Thoracic aorta (tissue), 2 donors: ENCODE measurements around the gene SPAG5. TPM values are rescaled to one million over a fixed set of nuclear protein-coding genes. Genes with fewer than 3 reads are reported as not detected.

Source experiments
- ATAC-seq: fragments of 150-250 bp; one replicate; pipeline ENCODE4 v1.8.0; 2017; ENCODE audit warnings: low read depth; ENCODE audit not compliant: insufficient number of reproducible peaks, low FRiP score
- DNase-seq: peaks from one replicate; pipeline ENCODE4 v3.0.0-alpha.2; 2020; ENCODE audit warnings: low spot score
- H3K27ac ChIP-seq, 2 donors: fragments of 200-600 bp; sonication (generic); 1 replicate in 1 of 2; 2 replicates in 1 of 2; pipeline ENCODE4 v1.5.1; 2016; ENCODE audit warnings: mild to moderate bottlenecking in 2 of 2, moderate library complexity in 2 of 2
- H3K27me3 ChIP-seq: fragments of 200-600 bp; sonication (generic); replicated peaks from 2 replicates; pipeline ENCODE4 v1.6.0; 2016; ENCODE audit warnings: mild to moderate bottlenecking; ENCODE audit not compliant: insufficient read depth
- H3K36me3 ChIP-seq: fragments of 200-600 bp; sonication (generic); one replicate; pipeline ENCODE4 v1.5.1; 2016
- H3K4me1 ChIP-seq, 2 donors: fragments of 200-600 bp; sonication (generic); 1 replicate in 1 of 2; 2 replicates in 1 of 2; pipeline versions ENCODE4 v1.5.1 to v1.6.0; 2016; ENCODE audit warnings: low read depth in 2 of 2, mild to moderate bottlenecking in 1 of 2; ENCODE audit not compliant: control insufficient read depth in 1 of 2
- H3K4me3 ChIP-seq: fragments of 200-600 bp; sonication (generic); 2 replicates; pipeline ENCODE4 v1.5.1; 2016; ENCODE audit warnings: mild to moderate bottlenecking
- H3K9me3 ChIP-seq: fragments of 200-600 bp; sonication (generic); 2 replicates; pipeline ENCODE4 v1.5.1; 2016
- CTCF ChIP-seq: fragments of 200-600 bp; sonication (generic); IDR thresholded peaks from one replicate; pipeline ENCODE4 v1.5.1; 2019; ENCODE audit warnings: antibody characterized with exemption
- total RNA-seq, 2 donors: library from RNA; depleted of rRNA; stranded (reverse); fragments of >200 nt; gene quantifications; one replicate each; pipeline versions ENCODE4 v1.1.0 to v1.2.3, GENCODE V29; 2016

The SPAG5 gene
- total RNA-seq, 2 donors from 2014 or later: 1.6 to 5.9 TPM

GRCh38 chr17:28551421-28552175 lies 47.2 kb downstream of the SPAG5 start:
- no peak for ATAC-seq
- TF ChIP-seq CTCF: no peak
- DNase-seq: no peak
- Histone ChIP-seq H3K27ac (peak overlapping the region in 1 of 2 donors; percentile 59), H3K36me3 (peaks cover 28% of the 10 kb centered on the region), H3K27me3 (no peaks in the 10 kb centered on the region), H3K4me1 (peaks cover 14 to 30% of the 10 kb centered on the region in 2 donors), H3K9me3 (no peaks in the 10 kb centered on the region), H3K4me3 (peak overlapping the region; percentile 92)

DNA sequence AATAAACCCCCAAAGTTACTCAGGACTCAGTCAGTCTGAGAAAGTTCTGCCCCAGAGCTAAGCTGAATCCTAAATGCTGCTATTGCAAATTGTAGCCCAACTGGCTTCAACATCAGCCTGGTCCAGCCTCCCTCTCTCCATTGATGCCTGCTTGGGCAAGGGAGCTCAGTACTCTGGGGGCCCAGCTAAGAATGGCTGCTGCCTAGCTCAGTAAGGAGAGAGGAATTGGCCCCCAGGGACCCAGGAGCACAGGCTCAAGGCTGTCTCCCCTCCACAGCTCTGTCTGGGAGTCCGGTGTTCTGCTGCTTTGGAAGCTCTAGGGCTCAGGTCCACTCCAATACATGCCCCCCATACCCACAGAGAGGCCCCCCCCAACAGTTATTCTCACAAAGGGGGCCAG lies 48.0 kb downstream of the SPAG5 start:
- peaks cover 20% of the 10 kb centered on the region for H3K36me3 ChIP-seq
- H3K9me3 ChIP-seq: no peaks in the 10 kb centered on the region
- H3K4me1 ChIP-seq: peaks cover 14 to 30% of the 10 kb centered on the region in 2 donors
- no peaks in the 10 kb centered on the region for H3K27me3 ChIP-seq
- ATAC-seq (no peak), DNase-seq (no peak)
- H3K4me3 ChIP-seq: no peak overlapping the region
- H3K27ac ChIP-seq: no peak overlapping the region
- no peak for TF ChIP-seq CTCF

DNA sequence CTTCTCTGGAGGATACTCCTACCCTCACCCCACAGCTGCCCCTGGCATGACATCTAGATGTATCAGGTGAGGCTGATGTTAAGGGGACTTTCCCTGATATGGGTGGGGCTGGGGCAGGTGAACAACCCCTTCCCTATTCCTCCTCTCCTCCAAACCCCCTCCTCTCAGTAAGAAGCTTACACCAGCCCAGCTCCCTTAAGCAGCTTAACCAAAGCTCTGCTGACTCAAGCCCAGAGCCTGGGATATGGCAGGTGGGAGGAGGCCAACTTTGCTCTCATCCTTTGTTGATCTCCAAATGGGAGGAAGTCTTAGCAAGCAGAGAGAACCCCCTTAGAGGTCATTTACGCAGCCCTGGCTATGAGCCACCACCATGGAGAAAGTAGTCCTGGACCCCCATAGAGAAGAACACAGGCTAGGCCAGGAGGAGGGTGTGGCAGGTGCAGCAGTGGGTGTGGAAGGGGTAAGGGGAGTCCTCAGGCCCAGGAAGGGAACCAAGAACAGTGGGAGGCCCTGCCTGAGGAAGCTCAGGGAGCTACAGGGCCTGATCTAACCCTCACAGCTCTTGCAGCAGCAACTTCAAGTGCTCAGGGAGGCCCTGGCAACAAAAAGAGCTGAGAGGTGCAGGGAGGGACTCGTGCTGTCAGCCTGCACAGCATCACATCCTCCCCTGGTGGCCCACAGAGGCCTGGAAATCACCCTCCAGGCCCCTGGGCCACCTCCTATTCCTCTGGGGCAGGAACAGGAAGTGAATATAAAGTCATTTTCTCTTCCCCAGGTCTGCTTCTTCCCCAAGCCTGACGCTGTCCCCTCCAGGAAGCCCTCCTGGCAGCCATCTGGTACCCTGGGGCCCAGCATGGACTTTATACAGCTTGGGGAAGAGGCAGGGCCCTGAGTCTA lies 49.3 kb downstream of the SPAG5 start:
- no peak for TF ChIP-seq CTCF
- no peak for ATAC-seq
- no peak for DNase-seq
- peaks cover 10% of the 10 kb centered on the region for H3K36me3 ChIP-seq
- H3K27me3 ChIP-seq: no peaks in the 10 kb centered on the region
- peaks cover 14 to 30% of the 10 kb centered on the region in 2 donors for H3K4me1 ChIP-seq
- no peak overlapping the region for H3K4me3 ChIP-seq
- no peaks in the 10 kb centered on the region for H3K9me3 ChIP-seq
- H3K27ac ChIP-seq: no peak overlapping the region

DNA sequence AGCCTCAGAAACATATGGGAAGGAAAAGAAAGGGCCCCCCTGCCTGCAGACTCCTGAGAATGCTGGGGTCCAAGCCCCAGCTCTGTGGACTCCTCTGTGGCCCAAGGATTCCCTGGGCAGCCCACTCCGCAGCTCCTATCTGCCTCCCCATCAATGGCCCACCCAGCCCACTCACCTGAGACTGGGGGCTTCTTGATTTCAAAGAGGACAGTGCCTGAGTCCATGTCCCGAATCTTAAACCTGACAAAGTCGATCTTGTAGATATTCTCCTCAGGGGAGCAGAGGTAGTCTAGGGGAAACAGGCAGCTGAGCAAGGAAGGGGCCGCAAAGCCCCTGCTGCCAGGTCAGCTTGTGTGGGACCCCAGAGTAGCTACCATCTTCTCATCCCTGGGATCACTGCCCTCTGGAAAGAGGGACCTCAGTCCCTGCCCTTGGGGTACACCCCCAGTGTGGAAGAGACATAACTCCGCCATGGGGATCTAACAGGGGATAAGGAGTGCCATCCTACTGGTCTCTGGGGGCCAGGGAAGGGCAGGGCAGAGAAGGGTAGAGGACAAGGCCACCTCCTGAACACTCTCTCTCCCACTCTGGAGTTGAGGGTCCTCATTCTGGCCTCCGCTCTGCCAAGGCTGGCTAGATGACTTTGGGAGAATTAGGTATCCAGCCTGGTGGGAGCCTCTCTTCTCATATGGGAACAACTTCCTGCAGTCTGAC lies 50.3 kb downstream of the SPAG5 start:
- no peak overlapping the region for H3K4me3 ChIP-seq
- H3K27me3 ChIP-seq: no peaks in the 10 kb centered on the region
- DNase-seq (no peak), ATAC-seq (no peak)
- H3K36me3 ChIP-seq: peaks cover 1% of the 10 kb centered on the region
- peak; percentile 12 for TF ChIP-seq CTCF
- H3K4me1 ChIP-seq: peaks cover 14 to 30% of the 10 kb centered on the region in 2 donors
- H3K9me3 ChIP-seq: no peaks in the 10 kb centered on the region
- no peak overlapping the region for H3K27ac ChIP-seq
